IPS-18c (cell line): ENCODE results near the gene ABCC5.
"Not testable (repeated sequence)": the region's sequence is repeated elsewhere in the genome, so short reads cannot be mapped to it uniquely, and the experiment has no call there.

Experiments used
- H3K4me3 ChIP-seq: 2 replicates; pipeline ENCODE4 v1.7.0; 2013; ENCODE audit warnings: low read depth, mild to moderate bottlenecking, low read length, moderate library complexity; ENCODE audit not compliant: insufficient read depth
- H3K9me3 ChIP-seq: one replicate; pipeline ENCODE4 v1.6.1; 2013; ENCODE audit warnings: mild to moderate bottlenecking, low read length, moderate library complexity; ENCODE audit not compliant: control insufficient read depth, insufficient read depth

Gene ABCC5

GRCh38 chr3:183885766-183886165 is 131.9 kb downstream of the ABCC5 start:
- no peak overlapping the region for H3K4me3 ChIP-seq
- no peaks in the 10 kb centered on the region for H3K9me3 ChIP-seq

- Histone ChIP-seq H3K4me3 (peak within 1 kb of the TSS; percentile 95), H3K9me3 (no peaks in the 10 kb centered on the region)
These were observed 133.0 kb downstream of the ABCC5 start, which contains the start of gene PARL for GRCh38 chr3:183884427-183885296. TSS of gene PARL (minus strand) at chr3:183884880. CDS start at chr3:183884846, 34 bp downstream.

- H3K4me3 ChIP-seq = peak overlapping the region; percentile 95
- no peaks in the 10 kb centered on the region for H3K9me3 ChIP-seq
These were observed 133.6 kb downstream of the ABCC5 start for GRCh38 chr3:183884097-183884426.

GRCh38 chr3:183883291-183884096 is 134.2 kb downstream of the ABCC5 start:
- peak overlapping the region; percentile 95 for H3K4me3 ChIP-seq
- no peaks in the 10 kb centered on the region for H3K9me3 ChIP-seq

- no peak overlapping the region for H3K4me3 ChIP-seq
- H3K9me3 ChIP-seq = no peaks in the 10 kb centered on the region
These were observed 137.6 kb downstream of the ABCC5 start for GRCh38 chr3:183880121-183880520.

- Histone ChIP-seq H3K9me3 (no peaks in the 10 kb centered on the region), H3K4me3 (no peak overlapping the region)
These were observed 138.4 kb downstream of the ABCC5 start for GRCh38 chr3:183879243-183879642.

- H3K4me3 ChIP-seq = no peak overlapping the region
- no peaks in the 10 kb centered on the region for H3K9me3 ChIP-seq
These were observed 139.6 kb downstream of the ABCC5 start for GRCh38 chr3:183878071-183878470.

- H3K4me3 ChIP-seq, H3K9me3 ChIP-seq: not testable (repeated sequence)
These were observed 140.5 kb downstream of the ABCC5 start for GRCh38 chr3:183877227-183877626.

- Histone ChIP-seq H3K9me3 (no peaks in the 10 kb centered on the region), H3K4me3 (no peak overlapping the region)
These were observed 142.3 kb downstream of the ABCC5 start for GRCh38 chr3:183875411-183875810.

- Histone ChIP-seq H3K9me3 (no peaks in the 10 kb centered on the region), H3K4me3 (no peak overlapping the region)
These were observed 143.8 kb downstream of the ABCC5 start for GRCh38 chr3:183873914-183874313.

GRCh38 chr3:183871541-183871940 is 146.1 kb downstream of the ABCC5 start:
- Histone ChIP-seq H3K4me3 (no peak overlapping the region), H3K9me3 (peaks cover 2% of the 10 kb centered on the region)

- no peak overlapping the region for H3K4me3 ChIP-seq
These were observed 147.1 kb downstream of the ABCC5 start for GRCh38 chr3:183870563-183870962.

More at GRCh38 chr3:183870563-183870962, 147.1 kb downstream of the ABCC5 start:
- peaks cover 2% of the 10 kb centered on the region for H3K9me3 ChIP-seq
